Activated CD4-positive, alpha-beta memory T cell treated with anti-CD3 and anti-CD28 coated beads for 36 hours (primary cell): ENCODE measurements around the gene FHIP2A. TPM values are rescaled to one million over a fixed set of nuclear protein-coding genes. Genes with fewer than 3 reads are reported as not detected.

ENCODE experiments used
- CTCF ChIA-PET: fragments of 350-600 bp; sonication (Branson Sonifier 250); formaldehyde crosslinking; loops from one replicate; lab custom pipeline; 2021; ENCODE audit warnings: antibody characterized with exemption, inconsistent platforms; lab: Charles Lee
- POLR2A ChIA-PET: fragments of 350-600 bp; sonication (Branson Sonifier 250); formaldehyde crosslinking; loops from one replicate; lab custom pipeline; 2021; ENCODE audit warnings: antibody characterized with exemption; lab: Charles Lee
- DNase-seq: peaks from one replicate; pipeline ENCODE4 v3.0.0-alpha.2; 2020
- H3K27ac Mint-ChIP-seq: one replicate; pipeline ENCODE4 v1.8.0; 2021; ENCODE audit warnings: mixed read lengths
- H3K27me3 Mint-ChIP-seq: one replicate; pipeline ENCODE4 v1.8.0; 2021; ENCODE audit warnings: mixed read lengths
- H3K36me3 Mint-ChIP-seq: one replicate; pipeline ENCODE4 v1.8.0; 2021; ENCODE audit warnings: mixed read lengths
- H3K4me1 Mint-ChIP-seq: one replicate; pipeline ENCODE4 v1.8.0; 2021; ENCODE audit warnings: low read depth, mixed read lengths
- H3K4me3 Mint-ChIP-seq: one replicate; pipeline ENCODE4 v1.8.0; 2021; ENCODE audit warnings: mild to moderate bottlenecking, mixed read lengths
- H3K9me3 Mint-ChIP-seq: one replicate; pipeline ENCODE4 v1.8.0; 2021; ENCODE audit warnings: mixed read lengths
- intact Hi-C: fragments of 100-400 bp; cut with micrococcal nuclease; formaldehyde crosslinking; loops from one replicate; pipeline ENCODE4 v1.15.1; 2023
- total RNA-seq, 2 experiments: library from RNA; stranded (reverse); gene quantifications; one replicate each; pipeline ENCODE4 v1.2.3, GENCODE V29; 2021

FHIP2A gene
- total RNA-seq, 2 experiments from 2014 or later: 17.2 to 21.4 TPM

- intact Hi-C loops: no loop called here
- no peaks in the 10 kb centered on the region for H3K9me3 Mint-ChIP-seq
- H3K4me1 Mint-ChIP-seq: peaks cover 25% of the 10 kb centered on the region
- H3K27ac Mint-ChIP-seq: no peak overlapping the region
- no peak for DNase-seq
- POLR2A ChIA-PET: no interaction called here
- CTCF ChIA-PET: no interaction called here
- peaks cover 39% of the 10 kb centered on the region for H3K36me3 Mint-ChIP-seq
- no peak overlapping the region for H3K4me3 Mint-ChIP-seq
- H3K27me3 Mint-ChIP-seq: no peaks in the 10 kb centered on the region
These were observed 37.6 kb downstream of the FHIP2A start for GRCh38 chr10:114859222-114859621.

DNA sequence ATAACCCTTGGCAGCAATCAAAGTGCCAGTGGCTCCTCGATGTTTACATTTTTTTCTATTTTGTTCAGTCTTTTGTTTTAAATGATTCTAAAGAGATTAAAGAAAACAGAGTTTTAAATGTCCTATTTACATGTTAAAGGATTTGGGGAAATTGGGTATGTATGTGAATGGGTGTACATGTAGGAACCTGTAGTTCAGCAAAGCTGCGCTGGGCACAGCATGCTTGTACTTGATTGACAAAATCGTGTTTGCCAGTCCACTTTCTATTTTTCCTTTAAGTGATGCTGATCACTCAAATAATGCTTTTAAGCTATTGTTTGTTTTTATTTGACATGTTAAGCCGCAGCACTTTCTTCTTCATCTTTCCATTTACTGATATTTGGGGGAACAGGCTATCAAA lies 40.9 kb downstream of the FHIP2A start:
- peaks cover 5% of the 10 kb centered on the region for H3K4me1 Mint-ChIP-seq
- DNase-seq: no peak
- H3K36me3 Mint-ChIP-seq: peaks cover 33% of the 10 kb centered on the region
- H3K9me3 Mint-ChIP-seq: no peaks in the 10 kb centered on the region
- no peaks in the 10 kb centered on the region for H3K27me3 Mint-ChIP-seq
- no peak overlapping the region for H3K27ac Mint-ChIP-seq
- intact Hi-C loops: no loop called here
- no peak overlapping the region for H3K4me3 Mint-ChIP-seq
- CTCF ChIA-PET: no interaction called here
- POLR2A ChIA-PET: no interaction called here

GRCh38 chr10:114867365-114867764 lies 45.8 kb downstream of the FHIP2A start:
- intact Hi-C loops: no loop called here
- POLR2A ChIA-PET: interaction anchor here (1.0 kb wide), 1 partner anchor 12 kb away, joined by 3 read pairs; no protein-coding TSS in a partner anchor
- H3K9me3 Mint-ChIP-seq: no peaks in the 10 kb centered on the region

GRCh38 chr10:114868870-114869519 lies 47.4 kb downstream of the FHIP2A start:
- no peak overlapping the region for H3K27ac Mint-ChIP-seq
- H3K4me3 Mint-ChIP-seq: no peak overlapping the region
- peaks cover 7% of the 10 kb centered on the region for H3K27me3 Mint-ChIP-seq
- peaks cover 12% of the 10 kb centered on the region for H3K36me3 Mint-ChIP-seq
- ChIA-PET POLR2A (no interaction called here), CTCF (interaction anchor here (5.1 kb wide), 1 partner anchor 10 kb away, joined by 35 read pairs; no protein-coding TSS in a partner anchor)
- DNase-seq: no peak
- intact Hi-C loops: no loop called here
- H3K4me1 Mint-ChIP-seq: no peaks in the 10 kb centered on the region
- H3K9me3 Mint-ChIP-seq: no peaks in the 10 kb centered on the region

More at GRCh38 chr10:114867365-114867764, 45.8 kb downstream of the FHIP2A start:
- no peak for DNase-seq
- Mint-ChIP-seq H3K4me1 (no peaks in the 10 kb centered on the region), H3K4me3 (no peak overlapping the region), H3K27ac (no peak overlapping the region), H3K27me3 (no peaks in the 10 kb centered on the region), H3K36me3 (peaks cover 16% of the 10 kb centered on the region)
- CTCF ChIA-PET: interaction anchor here (5.1 kb wide), 1 partner anchor 11 kb away, joined by 35 read pairs; no protein-coding TSS in a partner anchor

- H3K4me1 Mint-ChIP-seq: no peaks in the 10 kb centered on the region
These were observed 47.9 kb downstream of the FHIP2A start for GRCh38 chr10:114869520-114869892.

DNA sequence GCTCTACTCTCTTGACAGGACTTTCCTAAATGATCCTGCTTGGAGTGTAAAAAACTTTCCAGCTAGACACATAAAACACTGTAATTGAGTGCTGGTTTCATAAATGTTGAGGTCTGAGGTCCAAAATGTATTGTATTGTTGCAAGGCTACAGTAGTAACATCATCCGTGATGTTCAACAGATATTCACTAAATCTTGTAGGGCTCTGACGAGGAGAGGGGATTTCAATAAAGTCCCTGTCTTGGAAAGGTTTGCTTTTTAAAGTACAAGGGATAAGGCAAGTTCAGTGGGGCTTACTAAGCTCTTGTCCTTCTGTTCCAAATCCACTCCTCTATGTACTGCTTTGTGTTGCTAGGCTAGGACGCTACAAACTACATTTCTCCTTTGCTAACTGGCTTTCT lies 48.9 kb downstream of the FHIP2A start:
- intact Hi-C loops: loop anchor here (10.0 kb wide), 2 partner anchors 176 to 224 kb away; partner anchors contain the start of gene ATRNL1
- CTCF ChIA-PET: interaction anchor here (1.1 to 5.1 kb wide), 2 partner anchors 8 to 260 kb away, joined by 3 to 35 read pairs; no protein-coding TSS in a partner anchor
- H3K36me3 Mint-ChIP-seq: peaks cover 3% of the 10 kb centered on the region
- POLR2A ChIA-PET: no interaction called here
- no peak overlapping the region for H3K4me3 Mint-ChIP-seq
- no peaks in the 10 kb centered on the region for H3K9me3 Mint-ChIP-seq
- H3K27me3 Mint-ChIP-seq: peaks cover 13% of the 10 kb centered on the region
- no peaks in the 10 kb centered on the region for H3K4me1 Mint-ChIP-seq
- DNase-seq: no peak
- H3K27ac Mint-ChIP-seq: no peak overlapping the region

More at GRCh38 chr10:114869520-114869892, 47.9 kb downstream of the FHIP2A start:
- Mint-ChIP-seq H3K36me3 (peaks cover 9% of the 10 kb centered on the region), H3K9me3 (no peaks in the 10 kb centered on the region), H3K27me3 (peaks cover 7% of the 10 kb centered on the region), H3K27ac (no peak overlapping the region), H3K4me3 (no peak overlapping the region)
- ChIA-PET CTCF (interaction anchor here (5.1 kb wide), 1 partner anchor 9 kb away, joined by 35 read pairs; no protein-coding TSS in a partner anchor), POLR2A (no interaction called here)
- intact Hi-C loops: no loop called here
- no peak for DNase-seq

DNA sequence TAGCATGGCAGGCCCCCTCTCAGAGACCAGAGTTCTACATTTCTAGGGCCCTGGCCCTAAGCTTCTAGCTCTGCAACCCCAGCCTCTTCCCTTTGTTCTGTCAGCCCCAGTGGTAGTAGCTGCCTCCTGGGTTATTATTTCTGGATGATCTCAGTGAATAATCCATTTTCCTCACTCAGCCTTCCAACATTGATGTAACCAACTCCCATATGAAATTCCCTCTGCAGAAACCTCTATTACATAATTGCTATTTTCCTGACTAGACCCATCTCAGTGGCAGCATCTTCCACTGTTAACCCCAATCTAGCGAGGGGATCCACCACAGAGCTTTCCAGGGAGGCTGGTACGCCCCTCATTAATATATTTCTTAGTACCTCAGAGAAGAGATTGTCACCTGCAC lies 49.8 kb downstream of the FHIP2A start:
- DNase-seq: no peak
- H3K27ac Mint-ChIP-seq: no peak overlapping the region
- ChIA-PET CTCF (interaction anchor here (5.1 kb wide), 1 partner anchor 7 kb away, joined by 35 read pairs; no protein-coding TSS in a partner anchor), POLR2A (no interaction called here)
- intact Hi-C loops: loop anchor here (10.0 kb wide), 2 partner anchors 177 to 223 kb away; partner anchors contain the start of gene ATRNL1
- peaks cover 18% of the 10 kb centered on the region for H3K27me3 Mint-ChIP-seq
- H3K4me1 Mint-ChIP-seq: no peaks in the 10 kb centered on the region
- H3K36me3 Mint-ChIP-seq: no peaks in the 10 kb centered on the region
- no peak overlapping the region for H3K4me3 Mint-ChIP-seq
- H3K9me3 Mint-ChIP-seq: no peaks in the 10 kb centered on the region

Other genes with a start within 250 kb of the FHIP2A start
- gene ABLIM1, start 163.5 kb upstream of the FHIP2A start, total RNA-seq: 100 to 1,000 TPM; 119 to 128 TPM
- gene TRUB1, start 116.4 kb downstream of the FHIP2A start, total RNA-seq: 10 to 100 TPM; 13.4 to 16.2 TPM